Nephron (organoid): ENCODE measurements around the gene CSNK1D.

ENCODE experiments used
- H3K27ac Mint-ChIP-seq, 3 experiments: 2 replicates each; pipeline ENCODE4 v1.8.0; 2020; ENCODE audit warnings: mixed read lengths in 3 of 3, mild to moderate bottlenecking in 2 of 3, moderate library complexity in 1 of 3
- H3K27me3 Mint-ChIP-seq: 2 replicates; pipeline ENCODE4 v1.8.0; 2021; ENCODE audit warnings: low read depth, mild to moderate bottlenecking, moderate library complexity, mixed read lengths
- H3K36me3 Mint-ChIP-seq: 2 replicates; pipeline ENCODE4 v1.8.0; 2020; ENCODE audit warnings: low read depth, mixed read lengths
- H3K4me1 Mint-ChIP-seq: 2 replicates; pipeline ENCODE4 v1.8.0; 2020; ENCODE audit warnings: mixed read lengths
- H3K4me3 Mint-ChIP-seq, 3 experiments: 2 replicates each; pipeline ENCODE4 v1.8.0; 2020; ENCODE audit warnings: mild to moderate bottlenecking in 3 of 3, mixed read lengths in 3 of 3, moderate library complexity in 2 of 3
- H3K9me3 Mint-ChIP-seq: 2 replicates; pipeline ENCODE4 v1.8.0; 2020; ENCODE audit warnings: mixed read lengths
- TF ChIP-seq, protein P1 (sequence below), 3 experiments: fragments of 200-600 bp; sonication (generic); IDR thresholded peaks; one replicate each; pipeline ENCODE4 v1.5.0; 2021; ENCODE audit warnings: antibody characterized with exemption in 3 of 3; ENCODE audit not compliant: unreplicated experiment in 3 of 3

The CSNK1D gene

GRCh38 chr17:82277851-82278250, 4.4 kb upstream of the CSNK1D start:
- peaks cover 11% of the 10 kb centered on the region for H3K27me3 Mint-ChIP-seq
- H3K27ac Mint-ChIP-seq, result peak overlapping the region in 1 of 3 experiments; percentile 1
- H3K36me3 Mint-ChIP-seq, result peaks cover 7% of the 10 kb centered on the region
- H3K4me3 Mint-ChIP-seq, result no peak overlapping the region
- H3K9me3 Mint-ChIP-seq, result no peaks in the 10 kb centered on the region
- peaks cover 21% of the 10 kb centered on the region for H3K4me1 Mint-ChIP-seq
- TF ChIP-seq, protein P1, sequence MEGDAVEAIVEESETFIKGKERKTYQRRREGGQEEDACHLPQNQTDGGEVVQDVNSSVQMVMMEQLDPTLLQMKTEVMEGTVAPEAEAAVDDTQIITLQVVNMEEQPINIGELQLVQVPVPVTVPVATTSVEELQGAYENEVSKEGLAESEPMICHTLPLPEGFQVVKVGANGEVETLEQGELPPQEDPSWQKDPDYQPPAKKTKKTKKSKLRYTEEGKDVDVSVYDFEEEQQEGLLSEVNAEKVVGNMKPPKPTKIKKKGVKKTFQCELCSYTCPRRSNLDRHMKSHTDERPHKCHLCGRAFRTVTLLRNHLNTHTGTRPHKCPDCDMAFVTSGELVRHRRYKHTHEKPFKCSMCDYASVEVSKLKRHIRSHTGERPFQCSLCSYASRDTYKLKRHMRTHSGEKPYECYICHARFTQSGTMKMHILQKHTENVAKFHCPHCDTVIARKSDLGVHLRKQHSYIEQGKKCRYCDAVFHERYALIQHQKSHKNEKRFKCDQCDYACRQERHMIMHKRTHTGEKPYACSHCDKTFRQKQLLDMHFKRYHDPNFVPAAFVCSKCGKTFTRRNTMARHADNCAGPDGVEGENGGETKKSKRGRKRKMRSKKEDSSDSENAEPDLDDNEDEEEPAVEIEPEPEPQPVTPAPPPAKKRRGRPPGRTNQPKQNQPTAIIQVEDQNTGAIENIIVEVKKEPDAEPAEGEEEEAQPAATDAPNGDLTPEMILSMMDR (IDR thresholded peaks at IDR 0.05; ENCODE audit: unreplicated experiment in 3 of 3), result no peak

- Mint-ChIP-seq H3K27ac (peak overlapping the region in 1 of 3 experiments; percentile 33), H3K4me1 (peaks cover 28% of the 10 kb centered on the region), H3K36me3 (peaks cover 13% of the 10 kb centered on the region), H3K27me3 (peaks cover 11% of the 10 kb centered on the region), H3K4me3 (no peak overlapping the region), H3K9me3 (no peaks in the 10 kb centered on the region)
- TF ChIP-seq, protein P1 (IDR thresholded peaks at IDR 0.05; ENCODE audit: unreplicated experiment in 3 of 3), result no peak
These were observed 3.4 kb upstream of the CSNK1D start for GRCh38 chr17:82276938-82277337.

DNA sequence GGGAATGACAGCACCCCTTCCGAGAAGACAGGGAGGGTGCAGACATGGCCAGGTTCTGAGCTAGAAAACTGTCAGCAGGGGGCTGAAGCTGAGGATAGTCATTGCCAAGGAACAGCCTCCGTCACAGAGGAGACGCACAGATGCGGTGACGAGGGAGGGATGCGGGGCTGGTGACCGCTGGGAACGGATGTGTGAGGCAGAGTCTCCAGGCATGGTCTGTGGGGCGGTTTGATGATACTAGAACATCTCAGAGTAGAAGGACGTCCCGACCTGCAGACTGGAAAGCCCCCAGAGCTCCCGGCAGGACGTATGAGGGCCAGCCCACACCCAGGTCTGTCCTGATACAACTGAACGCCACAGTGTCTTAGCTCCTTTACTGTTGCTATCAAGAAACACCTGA, 1.8 kb upstream of the CSNK1D start:
- TF ChIP-seq, protein P1 (IDR thresholded peaks at IDR 0.05; ENCODE audit: unreplicated experiment in 3 of 3), result no peak
- peaks cover 11% of the 10 kb centered on the region for H3K27me3 Mint-ChIP-seq
- no peaks in the 10 kb centered on the region for H3K9me3 Mint-ChIP-seq
- peak overlapping the region; percentile 34 to 82 (median 71) for H3K4me3 Mint-ChIP-seq
- H3K4me1 Mint-ChIP-seq, result peaks cover 27% of the 10 kb centered on the region
- H3K36me3 Mint-ChIP-seq, result peaks cover 20% of the 10 kb centered on the region
- H3K27ac Mint-ChIP-seq, result peak overlapping the region in 1 of 3 experiments; percentile 41

DNA sequence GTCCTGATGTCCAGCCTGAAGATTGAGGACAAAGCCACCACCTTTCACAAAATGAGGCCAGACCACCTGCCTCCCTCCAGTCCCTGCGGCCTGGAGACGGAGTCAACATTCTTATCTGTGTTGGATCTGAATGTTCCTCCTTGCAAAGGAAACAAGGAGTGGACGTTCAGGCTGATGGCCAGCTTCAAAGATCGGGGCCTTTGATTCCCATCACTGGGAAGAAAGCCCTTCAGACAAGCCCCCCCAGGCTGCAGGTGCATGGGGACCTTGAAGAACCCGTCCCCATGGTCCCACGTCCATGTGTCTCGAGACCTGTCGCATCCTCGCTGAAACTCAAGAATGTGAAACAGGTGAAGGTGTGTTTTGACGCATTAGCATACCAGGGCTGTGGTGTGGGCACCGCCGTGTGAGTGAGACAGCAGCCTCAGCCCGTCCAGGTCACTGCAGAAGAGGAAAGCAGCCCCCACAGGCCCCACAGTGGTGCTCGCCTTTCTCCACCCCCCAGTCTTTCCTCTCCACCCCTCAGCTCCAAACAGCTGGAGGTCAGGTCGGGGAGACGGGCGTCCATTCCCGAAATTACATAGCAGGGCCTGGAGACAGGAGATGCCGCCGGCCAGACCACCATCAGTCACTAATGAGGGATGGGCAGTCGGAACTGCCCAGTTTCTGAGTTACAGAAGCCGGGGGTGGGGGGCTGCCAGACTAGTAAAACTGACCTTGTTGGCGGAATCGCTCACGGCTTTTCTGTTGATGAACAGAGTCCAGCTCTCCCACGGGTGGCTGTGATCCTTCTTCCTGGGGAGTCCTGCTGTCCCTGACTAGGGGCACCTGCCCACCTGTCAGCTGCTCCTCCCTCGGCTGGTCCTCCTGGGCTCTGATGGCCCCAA, 877 bp upstream of the CSNK1D start:
- Mint-ChIP-seq H3K27ac (peak overlapping the region; percentile 73 to 97 (median 75)), H3K4me1 (peaks cover 36% of the 10 kb centered on the region), H3K4me3 (peak overlapping the region; percentile 90 to 95 (median 93)), H3K36me3 (peaks cover 29% of the 10 kb centered on the region), H3K9me3 (no peaks in the 10 kb centered on the region), H3K27me3 (peaks cover 11% of the 10 kb centered on the region)
- TF ChIP-seq, protein P1 (IDR thresholded peaks at IDR 0.05; ENCODE audit: unreplicated experiment in 3 of 3), result no peak

- Mint-ChIP-seq H3K4me1 (peaks cover 42% of the 10 kb centered on the region), H3K27me3 (peaks cover 7% of the 10 kb centered on the region), H3K9me3 (no peaks in the 10 kb centered on the region), H3K27ac (peak overlapping the region; percentile 97 to 100 (median 99)), H3K36me3 (peaks cover 35% of the 10 kb centered on the region), H3K4me3 (peak overlapping the region; percentile 93 to 98 (median 95))
- TF ChIP-seq, protein P1 (IDR thresholded peaks at IDR 0.05; ENCODE audit: unreplicated experiment in 3 of 3), result no peak
These were observed 789 bp downstream of the CSNK1D start for GRCh38 chr17:82272495-82273326.
